Activated CD8-positive, alpha-beta memory T cell treated with anti-CD3 and anti-CD28 coated beads for 24 hours (primary cell): ENCODE measurements around the gene GEMIN2.
"Not testable (repeated sequence)": the region's sequence is repeated elsewhere in the genome, so short reads cannot be mapped to it uniquely, and the experiment has no call there.

Experiments
- DNase-seq: peaks from one replicate; pipeline ENCODE4 v3.0.0-alpha.2; 2020

Gene GEMIN2

GRCh38 chr14:39114073-39114838, at the start of gene GEMIN2:
TSS of gene GEMIN2 (plus strand) at chr14:39114323. CDS start at chr14:39114339, 16 bp downstream.
- peak; percentile 96 for DNase-seq

DNA sequence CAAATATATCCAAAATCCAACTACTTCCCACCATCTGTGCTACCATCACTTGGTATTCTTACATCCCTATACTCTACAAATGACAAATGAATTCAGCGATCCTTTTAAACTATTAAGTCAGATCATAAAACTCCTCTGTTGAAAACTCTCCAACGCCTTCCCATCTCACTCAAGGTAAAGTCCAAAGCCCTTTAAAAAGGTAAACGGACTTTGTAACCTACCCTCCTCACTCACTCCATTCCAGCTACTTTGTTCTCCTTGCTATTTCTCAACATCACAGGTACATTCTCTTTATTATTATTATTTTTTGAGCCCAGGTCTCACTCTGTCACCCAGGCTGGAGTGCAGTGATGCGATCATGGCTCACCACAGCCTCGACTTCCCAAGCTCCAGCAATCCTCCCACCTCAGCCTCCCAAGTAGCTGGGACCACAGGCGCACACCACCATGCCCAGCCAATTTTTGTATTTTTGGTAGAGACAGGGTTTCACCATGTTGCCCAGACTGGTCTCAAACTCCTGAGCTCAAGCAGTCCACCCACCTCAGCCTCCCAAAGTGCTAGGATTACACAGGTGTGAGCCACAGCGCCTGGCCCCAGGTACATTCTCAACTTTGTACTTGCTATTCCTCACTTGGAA, 44.8 kb upstream of the GEMIN2 start:
- DNase-seq = not testable (repeated sequence)

- no peak for DNase-seq
These were observed 44.2 kb upstream of the GEMIN2 start for GRCh38 chr14:39069923-39070322.

DNA sequence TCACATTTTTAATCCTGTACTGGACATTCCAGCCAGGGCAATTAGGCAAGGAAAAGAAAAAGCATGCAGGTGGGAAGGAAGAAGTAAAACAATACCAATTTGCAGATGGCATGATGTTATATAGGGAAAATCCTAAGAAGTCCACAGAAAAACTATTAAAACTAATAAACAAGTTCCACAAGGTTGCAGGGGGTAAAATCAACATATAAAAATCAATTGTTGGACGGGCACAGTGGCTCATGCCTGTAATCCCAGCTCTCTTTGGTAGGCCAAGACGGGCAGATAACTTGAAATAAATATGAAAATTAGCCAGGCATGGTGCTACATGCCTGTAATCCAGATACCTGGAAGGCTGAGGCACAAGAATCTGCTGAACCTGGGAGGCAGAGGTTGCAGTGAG, 43.0 kb upstream of the GEMIN2 start:
- DNase-seq = no peak

DNA sequence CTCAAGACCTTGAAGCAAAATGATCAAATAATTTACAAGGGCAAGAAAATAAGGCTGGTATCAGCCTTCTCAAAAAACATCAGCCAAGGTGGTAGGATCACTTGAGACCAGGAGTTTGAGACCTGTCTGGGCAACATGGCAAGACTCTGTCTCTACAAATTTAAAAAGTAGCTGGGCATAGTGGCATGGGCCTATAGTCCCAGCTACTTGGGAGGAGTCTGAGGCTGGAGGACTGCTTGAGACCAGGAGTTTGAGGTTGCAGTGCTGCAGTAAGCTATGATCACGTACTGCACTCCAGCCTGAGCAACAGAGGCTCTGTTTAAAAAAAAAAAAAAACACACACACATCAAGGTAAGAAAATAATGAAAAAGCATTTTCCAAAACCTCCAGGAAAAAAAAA, 33.2 kb upstream of the GEMIN2 start:
- DNase-seq = no peak

- no peak for DNase-seq
These were observed 31.0 kb upstream of the GEMIN2 start for GRCh38 chr14:39083127-39083526.

- DNase-seq = no peak
These were observed 28.2 kb upstream of the GEMIN2 start for GRCh38 chr14:39085933-39086332.

DNA sequence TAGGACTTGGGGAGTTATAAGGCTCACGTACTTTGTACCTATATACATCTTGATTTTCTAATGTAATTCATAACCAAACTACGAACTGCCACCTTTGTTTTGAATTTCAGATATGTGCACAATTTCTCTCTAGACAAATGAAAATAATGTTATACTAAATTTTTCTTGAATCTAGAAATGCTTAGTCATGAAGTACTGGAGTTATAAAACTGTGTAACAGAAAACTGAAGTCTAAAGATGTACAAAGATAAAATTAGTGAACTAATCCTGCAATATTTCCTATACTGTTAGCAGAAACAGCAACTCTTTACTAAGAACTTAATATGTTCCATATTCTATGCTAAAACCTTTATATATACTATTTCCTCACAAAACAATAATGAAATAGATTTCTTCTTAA, 26.6 kb upstream of the GEMIN2 start:
- DNase-seq = no peak

DNA sequence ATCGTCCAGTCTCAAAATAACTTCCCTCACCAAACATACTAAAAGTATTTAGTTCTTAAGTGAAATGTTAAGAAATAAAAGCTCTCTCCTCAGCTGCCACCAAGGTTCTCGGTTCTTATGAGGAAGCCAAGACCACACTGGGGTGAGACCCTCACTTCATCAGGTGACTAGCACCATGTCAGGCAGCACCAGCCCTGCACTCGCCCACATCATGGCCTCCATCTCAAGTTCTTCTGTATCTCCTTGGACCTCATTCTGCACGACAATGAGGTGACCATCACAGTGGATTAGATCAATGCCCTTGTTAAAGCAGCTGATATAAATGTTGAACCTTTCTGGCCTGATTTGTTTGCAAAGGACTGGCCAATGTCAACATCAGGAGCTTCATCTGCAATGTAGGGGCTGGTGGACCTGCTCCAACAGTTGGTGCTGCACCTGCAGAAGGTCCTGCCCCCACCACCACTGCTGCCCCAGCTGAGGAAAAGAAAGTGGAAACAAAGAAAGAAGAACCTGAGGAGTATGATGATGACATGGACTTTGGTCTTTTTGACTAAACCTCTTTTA, 23.5 kb upstream of the GEMIN2 start:
- no peak for DNase-seq

- DNase-seq = no peak
These were observed 22.4 kb upstream of the GEMIN2 start for GRCh38 chr14:39091716-39092115.

GRCh38 chr14:39094515-39094914, 19.6 kb upstream of the GEMIN2 start:
- DNase-seq = no peak

GRCh38 chr14:39097159-39097558, 17.0 kb upstream of the GEMIN2 start:
- DNase-seq = no peak

- DNase-seq = not testable (repeated sequence)
These were observed 14.9 kb upstream of the GEMIN2 start for GRCh38 chr14:39099215-39099614.

DNA sequence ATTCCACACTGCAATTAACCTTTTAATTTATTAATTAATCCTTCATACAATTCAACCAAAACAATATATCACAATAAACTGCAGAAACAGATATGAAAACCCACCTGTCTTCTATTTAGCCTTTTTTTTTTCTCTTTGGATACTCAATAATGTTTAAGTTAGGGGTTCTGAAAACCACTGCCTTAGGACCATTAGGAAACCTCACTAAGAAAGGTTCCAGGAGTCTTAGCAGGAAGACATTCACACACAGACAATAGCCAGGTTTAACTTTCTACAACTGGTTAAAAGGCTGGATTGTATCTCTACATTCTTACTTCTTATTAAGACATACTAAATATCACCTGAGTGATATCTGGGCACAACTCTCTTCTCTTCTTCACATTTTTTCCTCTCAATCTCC, 14.4 kb upstream of the GEMIN2 start:
- DNase-seq = no peak

GRCh38 chr14:39102265-39102968, 11.7 kb upstream of the GEMIN2 start:
- no peak for DNase-seq

- DNase-seq = peak; percentile 91
These were observed 10.9 kb upstream of the GEMIN2 start, which contains the start of gene SEC23A for GRCh38 chr14:39102969-39103957. TSS of gene SEC23A (minus strand) at chr14:39103235. CDS start at chr14:39096118, 7,117 bp downstream.

- DNase-seq = not testable (repeated sequence)
These were observed 9.9 kb upstream of the GEMIN2 start for GRCh38 chr14:39104078-39104801.

GRCh38 chr14:39107591-39107996, 6.5 kb upstream of the GEMIN2 start:
- no peak for DNase-seq

DNA sequence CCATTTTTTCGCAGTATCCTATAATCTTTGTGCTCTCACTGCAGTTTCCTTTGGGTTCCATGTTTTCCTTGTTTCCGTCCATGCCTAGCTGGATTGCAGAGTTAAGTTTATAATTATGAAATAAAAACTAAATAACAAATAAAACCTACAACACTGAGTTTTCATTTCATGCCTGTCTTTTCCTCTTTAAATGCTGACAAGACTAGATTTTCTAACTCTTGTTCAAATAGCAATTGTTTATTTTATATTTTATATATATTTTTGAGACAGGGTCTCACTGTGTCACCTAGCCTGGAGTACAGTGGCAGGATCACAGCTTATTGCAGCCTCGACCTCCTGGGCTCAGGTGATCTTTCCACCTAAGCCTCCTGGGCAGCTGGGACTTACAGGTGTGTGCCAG, 5.3 kb upstream of the GEMIN2 start:
- DNase-seq = no peak

DNA sequence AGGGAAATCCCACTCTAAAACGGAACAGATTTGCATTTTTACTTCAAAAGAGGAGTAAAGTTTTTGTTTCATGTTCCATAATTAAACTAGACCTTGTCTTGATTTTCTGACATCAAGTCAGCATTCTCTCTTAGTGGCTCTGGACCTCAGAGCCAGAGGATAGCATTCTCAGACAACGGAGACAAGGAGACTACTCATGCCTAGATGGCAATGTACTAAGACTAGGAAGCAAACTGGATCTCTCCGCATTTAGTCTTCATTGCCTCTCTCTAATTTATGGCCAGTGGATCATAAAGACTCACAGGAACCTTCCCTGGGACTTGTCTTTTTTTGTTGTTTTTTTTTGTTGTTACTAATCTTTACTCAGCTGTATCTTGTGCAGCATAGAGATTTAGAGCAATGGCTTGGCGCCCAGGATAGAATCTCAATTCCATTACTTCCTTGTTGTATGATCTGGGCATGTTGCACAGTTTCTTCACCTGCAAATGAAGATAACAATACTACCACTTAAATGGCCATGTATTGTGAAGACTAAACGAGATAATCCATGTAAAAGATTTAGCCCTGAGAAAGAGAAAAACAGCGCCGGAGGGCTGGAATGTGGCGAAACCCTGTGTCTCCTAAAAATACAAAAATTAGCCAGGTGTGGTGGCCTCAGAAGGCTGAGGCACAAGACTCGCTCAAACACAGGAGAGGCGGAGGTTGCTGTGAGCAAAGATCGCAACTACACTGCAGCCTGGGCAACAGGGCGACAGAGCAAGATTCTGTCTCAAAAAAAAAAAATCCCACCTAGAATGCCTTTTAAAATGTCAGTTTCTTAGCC, 4.0 kb upstream of the GEMIN2 start:
- no peak for DNase-seq

- no peak for DNase-seq
These were observed 444 bp upstream of the GEMIN2 start for GRCh38 chr14:39113685-39114072.
